Endothelial cell of umbilical vein (primary cell): ENCODE data around the gene RDM1.

ENCODE experiments used
- EZH2 ChIP-seq: IDR thresholded peaks from 2 replicates; pipeline ENCODE4 v1.6.1; 2012; ENCODE audit warnings: borderline replicate concordance, low read depth, mild to moderate bottlenecking, moderate library complexity, low read length, inconsistent platforms; ENCODE audit not compliant: severe bottlenecking
- JUN ChIP-seq: IDR thresholded peaks from 2 replicates; pipeline ENCODE4 v1.6.1; 2011; ENCODE audit warnings: borderline replicate concordance, low read depth; ENCODE audit not compliant: insufficient read length, insufficient read depth
- MYC ChIP-seq: IDR thresholded peaks from one replicate; pipeline ENCODE4 v1.6.1; 2011; ENCODE audit warnings: mild to moderate bottlenecking, low read depth, low read length
- POLR2A ChIP-seq: IDR thresholded peaks from 2 replicates; pipeline ENCODE4 v1.6.1; 2012; ENCODE audit warnings: low read depth, mild to moderate bottlenecking, control low read depth, low read length
- POLR2AphosphoS5 ChIP-seq: IDR thresholded peaks from 2 replicates; pipeline ENCODE4 v1.6.1; 2012; ENCODE audit warnings: low read depth, mild to moderate bottlenecking, control low read depth, low read length, moderate library complexity; ENCODE audit not compliant: insufficient read depth
- TF ChIP-seq, protein P1 (sequence below), 2 donors: IDR thresholded peaks; 1 replicate in 1 of 2; 2 replicates in 1 of 2; pipeline ENCODE4 v1.5.1; 2011; ENCODE audit warnings: low read length in 2 of 2, mild to moderate bottlenecking in 2 of 2, moderate library complexity in 2 of 2, control low read depth in 1 of 2, inconsistent platforms in 1 of 2, low read depth in 1 of 2; ENCODE audit not compliant: insufficient read depth in 1 of 2; ENCODE audit errors: extremely low read depth in 1 of 2
- TF ChIP-seq, protein P2 (sequence below): IDR thresholded peaks from 2 replicates; pipeline ENCODE4 v1.6.1; 2011; ENCODE audit not compliant: insufficient read depth, insufficient read length

DNA sequence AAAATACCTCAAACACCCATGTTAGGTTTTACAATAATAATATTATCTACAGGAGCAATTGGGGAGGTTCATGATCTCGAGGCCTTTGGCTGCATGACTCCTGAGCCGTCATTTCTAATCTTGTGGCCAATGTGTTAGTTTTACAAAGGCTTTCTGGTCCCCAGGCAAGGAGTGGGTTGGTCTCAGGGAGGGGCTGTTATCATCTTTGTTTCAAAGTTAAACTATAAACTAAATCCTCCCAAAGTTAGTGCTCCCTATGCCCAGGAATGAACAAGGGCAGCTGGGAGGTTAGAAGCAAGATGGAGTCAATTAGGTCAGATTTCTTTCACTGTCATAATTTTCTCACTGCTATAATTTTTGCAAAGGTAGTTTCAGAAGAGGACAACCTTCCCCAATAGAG, 41.3 kb downstream of the RDM1 start:
- no peak for TF ChIP-seq POLR2A
- TF ChIP-seq, protein P1, sequence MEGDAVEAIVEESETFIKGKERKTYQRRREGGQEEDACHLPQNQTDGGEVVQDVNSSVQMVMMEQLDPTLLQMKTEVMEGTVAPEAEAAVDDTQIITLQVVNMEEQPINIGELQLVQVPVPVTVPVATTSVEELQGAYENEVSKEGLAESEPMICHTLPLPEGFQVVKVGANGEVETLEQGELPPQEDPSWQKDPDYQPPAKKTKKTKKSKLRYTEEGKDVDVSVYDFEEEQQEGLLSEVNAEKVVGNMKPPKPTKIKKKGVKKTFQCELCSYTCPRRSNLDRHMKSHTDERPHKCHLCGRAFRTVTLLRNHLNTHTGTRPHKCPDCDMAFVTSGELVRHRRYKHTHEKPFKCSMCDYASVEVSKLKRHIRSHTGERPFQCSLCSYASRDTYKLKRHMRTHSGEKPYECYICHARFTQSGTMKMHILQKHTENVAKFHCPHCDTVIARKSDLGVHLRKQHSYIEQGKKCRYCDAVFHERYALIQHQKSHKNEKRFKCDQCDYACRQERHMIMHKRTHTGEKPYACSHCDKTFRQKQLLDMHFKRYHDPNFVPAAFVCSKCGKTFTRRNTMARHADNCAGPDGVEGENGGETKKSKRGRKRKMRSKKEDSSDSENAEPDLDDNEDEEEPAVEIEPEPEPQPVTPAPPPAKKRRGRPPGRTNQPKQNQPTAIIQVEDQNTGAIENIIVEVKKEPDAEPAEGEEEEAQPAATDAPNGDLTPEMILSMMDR (IDR thresholded peaks at IDR 0.05; ENCODE audit: extremely low read depth in 1 of 2, insufficient read depth in 1 of 2, low read depth in 1 of 2, low read length in 2 of 2), result no peak
- TF ChIP-seq, protein P2, sequence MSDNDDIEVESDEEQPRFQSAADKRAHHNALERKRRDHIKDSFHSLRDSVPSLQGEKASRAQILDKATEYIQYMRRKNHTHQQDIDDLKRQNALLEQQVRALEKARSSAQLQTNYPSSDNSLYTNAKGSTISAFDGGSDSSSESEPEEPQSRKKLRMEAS, result no peak
- no peak for TF ChIP-seq JUN
- TF ChIP-seq EZH2, result no peak
- no peak for TF ChIP-seq MYC
- no peak for TF ChIP-seq POLR2AphosphoS5
